ENCODE measurements around the gene FDX2. TPM values are rescaled to one million over a fixed set of nuclear protein-coding genes. Genes with fewer than 3 reads are reported as not detected.

FDX2 gene
- total RNA-seq, 1 experiment from 2014 or later, result 30.3 TPM

DNA sequence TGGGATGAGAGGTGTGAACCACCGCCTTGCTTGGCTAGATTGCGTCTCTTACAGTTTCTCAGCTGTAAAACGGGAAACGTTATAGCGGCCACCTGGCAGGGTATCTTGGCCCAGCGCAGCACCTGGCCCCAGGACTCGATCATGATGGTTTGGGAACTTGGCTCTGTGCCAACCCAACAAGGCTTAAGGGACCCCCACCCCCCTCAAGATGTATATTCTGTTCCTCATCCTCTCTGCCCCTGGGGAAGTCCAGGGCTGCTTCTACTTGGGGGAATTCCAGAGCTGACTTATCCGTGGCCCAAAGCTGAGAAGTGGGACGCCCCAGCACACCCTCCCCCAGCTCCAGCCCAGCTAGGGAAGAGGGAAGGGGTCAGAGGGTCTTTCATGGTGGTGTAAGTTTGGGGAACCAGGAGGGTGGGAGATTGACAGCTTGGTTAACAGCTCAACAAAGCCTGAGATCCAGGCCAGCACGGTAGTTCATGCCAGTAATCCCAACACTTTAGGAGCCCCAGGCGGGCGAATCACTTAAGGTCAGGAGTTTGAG lies 44.2 kb downstream of the FDX2 start:
- intact Hi-C loops (cut with micrococcal nuclease; ENCODE audit: unreplicated experiment), result loop anchor here (2.0 kb wide), 1 partner anchor 15 kb away; the partner anchor contains the start of gene ICAM4
- Mint-ChIP-seq H3K27me3 (ENCODE audit: insufficient read depth, unreplicated experiment) (no peaks in the 10 kb centered on the region), H3K4me3 (ENCODE audit: unreplicated experiment) (peak overlapping the region; percentile 70), H3K9me3 (ENCODE audit: unreplicated experiment) (no peaks in the 10 kb centered on the region), H3K27ac (ENCODE audit: unreplicated experiment) (no peak overlapping the region), H3K4me1 (ENCODE audit: low read depth, unreplicated experiment) (peaks cover 6% of the 10 kb centered on the region), H3K36me3 (ENCODE audit: insufficient read depth, unreplicated experiment) (peaks cover 8% of the 10 kb centered on the region)
- Histone ChIP-seq H3K9me3 (no peaks in the 10 kb centered on the region), H3K27me3 (replicated peaks; ENCODE audit: control insufficient read depth, insufficient read depth, low read length) (no peaks in the 10 kb centered on the region), H3K4me1 (peaks cover 13% of the 10 kb centered on the region; the same call in 1 of the 2 replicates), H3K36me3 (ENCODE audit: control insufficient read depth, insufficient read depth, low read length) (no peaks in the 10 kb centered on the region), H3K4me3 (ENCODE audit: low read depth, low read length) (peak overlapping the region; percentile 61)
- TSS peak; percentile 91 for BruUV-seq (replicated peaks)
- DNase-seq, result no peak
- ChIA-PET CTCF (interaction anchor here (0.6 to 3.7 kb wide), 8 partner anchors 12 to 139 kb away, joined by 3 to 73 read pairs (median 13); partner anchors contain the start of genes ICAM5, RAVER1 and TYK2), POLR2A (interaction anchor here (0.6 to 1.9 kb wide), 10 partner anchors 11 to 453 kb away, joined by 3 to 22 read pairs (median 6); partner anchors contain the start of genes FBXL12, ICAM4, ICAM5 and TYK2)
- no peak for TF ChIP-seq CTCF (IDR thresholded peaks at IDR 0.05; ENCODE audit: insufficient read depth in 1 of 2, low read depth in 1 of 2, low read length in 1 of 2, severe bottlenecking in 1 of 2, unreplicated experiment in 1 of 2)

GRCh38 chr19:10270616-10271394 lies 45.0 kb downstream of the FDX2 start, which contains the start of gene ICAM1:
Gene ICAM1 (plus strand): TSS chr19:10271120. CDS start chr19:10271160, 40 bp downstream.
- POLR2A ChIA-PET, result interaction anchor here (0.6 to 1.9 kb wide), 12 partner anchors 10 to 452 kb away, joined by 3 to 22 read pairs (median 4); partner anchors contain the start of genes FBXL12, ICAM4, ICAM5 and TYK2
- no peaks in the 10 kb centered on the region for H3K36me3 ChIP-seq (ENCODE audit: control insufficient read depth, insufficient read depth, low read length)
- no peaks in the 10 kb centered on the region for H3K9me3 ChIP-seq
- CTCF ChIA-PET, result interaction anchor here (0.6 to 3.7 kb wide), 14 partner anchors 11 to 138 kb away, joined by 3 to 73 read pairs (median 6); partner anchors contain the start of genes ICAM5, RAVER1 and TYK2
- Mint-ChIP-seq H3K4me3 (ENCODE audit: unreplicated experiment) (peak within 1 kb of the TSS; percentile 70), H3K27me3 (ENCODE audit: insufficient read depth, unreplicated experiment) (no peaks in the 10 kb centered on the region), H3K27ac (ENCODE audit: unreplicated experiment) (no peak within 1 kb of the TSS), H3K9me3 (ENCODE audit: unreplicated experiment) (no peaks in the 10 kb centered on the region), H3K4me1 (ENCODE audit: low read depth, unreplicated experiment) (peaks cover 6% of the 10 kb centered on the region), H3K36me3 (ENCODE audit: insufficient read depth, unreplicated experiment) (peaks cover 11% of the 10 kb centered on the region)
- H3K27me3 ChIP-seq (replicated peaks; ENCODE audit: control insufficient read depth, insufficient read depth, low read length), result no peaks in the 10 kb centered on the region
- DNase-seq, result peak; percentile 79 to 82
- intact Hi-C loops (cut with micrococcal nuclease; ENCODE audit: unreplicated experiment), result loop anchor here (2.0 kb wide), 1 partner anchor 16 kb away; the partner anchor contains the start of gene ICAM4
- BruUV-seq (replicated peaks), result TSS peak; percentile 98
- TF ChIP-seq CTCF (IDR thresholded peaks at IDR 0.05; ENCODE audit: insufficient read depth in 1 of 2, low read depth in 1 of 2, low read length in 1 of 2, severe bottlenecking in 1 of 2, unreplicated experiment in 1 of 2), result peak in 1 of 2 experiments; percentile 27
- H3K4me1 ChIP-seq, result peaks cover 13% of the 10 kb centered on the region; the same call in 1 of the 2 replicates
- peak within 1 kb of the TSS; percentile 61 for H3K4me3 ChIP-seq (ENCODE audit: low read depth, low read length)

DNA sequence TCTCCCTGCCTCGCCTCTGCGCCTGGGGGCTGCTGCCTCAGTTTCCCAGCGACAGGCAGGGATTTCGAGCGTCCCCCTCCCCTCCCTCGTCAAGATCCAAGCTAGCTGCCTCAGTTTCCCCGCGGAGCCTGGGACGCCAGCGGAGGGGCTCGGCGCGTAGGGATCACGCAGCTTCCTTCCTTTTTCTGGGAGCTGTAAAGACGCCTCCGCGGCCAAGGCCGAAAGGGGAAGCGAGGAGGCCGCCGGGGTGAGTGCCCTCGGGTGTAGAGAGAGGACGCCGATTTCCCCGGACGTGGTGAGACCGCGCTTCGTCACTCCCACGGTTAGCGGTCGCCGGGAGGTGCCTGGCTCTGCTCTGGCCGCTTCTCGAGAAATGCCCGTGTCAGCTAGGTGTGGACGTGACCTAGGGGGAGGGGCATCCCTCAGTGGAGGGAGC lies 45.6 kb downstream of the FDX2 start:
- DNase-seq, result no peak
- Histone ChIP-seq H3K27me3 (replicated peaks; ENCODE audit: control insufficient read depth, insufficient read depth, low read length) (no peaks in the 10 kb centered on the region), H3K4me1 (peaks cover 13% of the 10 kb centered on the region; the same call in 1 of the 2 replicates), H3K4me3 (ENCODE audit: low read depth, low read length) (peak overlapping the region; percentile 61), H3K36me3 (ENCODE audit: control insufficient read depth, insufficient read depth, low read length) (no peaks in the 10 kb centered on the region), H3K9me3 (no peaks in the 10 kb centered on the region)
- no TSS peak for BruUV-seq (replicated peaks)
- Mint-ChIP-seq H3K9me3 (ENCODE audit: unreplicated experiment) (no peaks in the 10 kb centered on the region), H3K4me3 (ENCODE audit: unreplicated experiment) (peak overlapping the region; percentile 70), H3K27me3 (ENCODE audit: insufficient read depth, unreplicated experiment) (no peaks in the 10 kb centered on the region), H3K36me3 (ENCODE audit: insufficient read depth, unreplicated experiment) (peaks cover 11% of the 10 kb centered on the region), H3K27ac (ENCODE audit: unreplicated experiment) (no peak overlapping the region), H3K4me1 (ENCODE audit: low read depth, unreplicated experiment) (peaks cover 6% of the 10 kb centered on the region)
- TF ChIP-seq CTCF (IDR thresholded peaks at IDR 0.05; ENCODE audit: insufficient read depth in 1 of 2, low read depth in 1 of 2, low read length in 1 of 2, severe bottlenecking in 1 of 2, unreplicated experiment in 1 of 2), result no peak
- CTCF ChIA-PET, result interaction anchor here (0.6 to 3.7 kb wide), 11 partner anchors 10 to 146 kb away, joined by 3 to 73 read pairs (median 8); partner anchors contain the start of genes ICAM5, RAVER1 and TYK2
- intact Hi-C loops (cut with micrococcal nuclease; ENCODE audit: unreplicated experiment), result loop anchor here (2.0 kb wide), 1 partner anchor 17 kb away; the partner anchor contains the start of gene ICAM4
- POLR2A ChIA-PET, result interaction anchor here (0.5 to 1.9 kb wide), 6 partner anchors 9 to 118 kb away, joined by 3 to 22 read pairs (median 6); partner anchors contain the start of genes ICAM5 and TYK2

Data from Caco-2 (cell line).